IPS-NIHi7 (cell line): ENCODE data around the gene DNAH17.
"Not testable (repeated sequence)": the region's sequence is repeated elsewhere in the genome, so short reads cannot be mapped to it uniquely, and the experiment has no call there.

Source experiments
- DNase-seq: peaks from one replicate; pipeline ENCODE4 v3.0.0; 2012; ENCODE audit warnings: mixed read lengths; ENCODE audit errors: extremely low spot score

DNAH17 gene

DNA sequence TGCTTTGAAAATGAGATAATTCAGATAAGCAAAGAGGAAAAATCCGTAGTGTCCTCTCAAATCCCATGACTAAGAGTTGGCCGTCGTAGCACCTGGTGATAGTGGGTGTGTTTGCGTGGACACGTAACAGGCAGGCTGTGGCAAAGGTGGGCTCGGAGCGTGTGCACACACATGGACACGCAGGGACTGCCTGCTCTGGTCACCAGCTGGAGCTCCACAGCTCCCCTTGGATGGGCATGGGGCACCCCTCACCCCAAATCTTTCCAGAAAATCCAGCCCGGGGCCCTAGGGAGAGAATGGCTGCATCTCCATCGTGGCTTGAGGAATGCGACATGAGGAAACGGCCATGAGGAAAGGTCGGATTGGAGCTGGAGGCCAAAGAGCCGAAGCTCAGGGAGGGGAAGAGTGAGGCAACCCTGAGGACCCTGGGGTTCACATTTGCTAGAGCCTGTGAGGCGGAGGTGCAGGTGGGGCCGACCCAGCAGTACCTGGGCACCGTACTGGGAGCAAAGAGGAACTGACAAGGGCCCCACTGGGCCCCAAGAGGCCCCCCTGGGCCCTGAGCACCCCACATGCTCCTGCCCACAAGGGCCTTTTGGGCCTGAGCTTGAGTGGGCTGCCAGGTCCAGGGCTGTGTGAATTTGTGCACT is 51.6 kb downstream of the DNAH17 start:
- no peak for DNase-seq

DNA sequence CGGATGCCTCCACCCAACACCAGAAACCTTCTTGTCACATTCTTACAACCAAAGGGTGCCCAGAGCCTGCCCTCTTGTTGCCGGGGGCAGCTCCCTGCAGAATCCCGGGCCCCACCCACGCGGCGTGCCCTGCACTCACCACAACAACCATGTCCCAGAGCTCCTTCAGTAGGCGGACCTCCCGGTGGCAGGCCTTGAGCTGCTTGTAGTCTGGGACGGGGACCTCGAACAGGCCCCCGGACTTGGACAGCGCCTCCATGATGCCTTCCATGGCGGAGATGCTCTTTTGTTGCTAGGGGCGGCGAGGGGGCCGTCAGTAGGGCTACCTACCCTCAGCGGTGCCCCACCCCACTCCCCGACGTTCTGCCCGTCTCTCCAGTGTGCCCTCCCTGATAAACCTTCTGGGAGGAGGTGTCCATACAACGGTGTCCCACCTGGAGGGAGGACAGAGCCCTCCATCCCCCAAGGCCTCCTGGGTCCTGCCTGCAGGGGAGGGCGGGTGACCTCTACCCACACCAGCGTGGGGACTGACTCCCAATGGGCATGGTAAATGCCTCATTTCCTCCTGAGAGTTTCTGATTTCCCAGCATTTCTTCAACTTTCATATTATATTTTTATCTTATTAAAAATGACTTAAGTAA is 52.2 kb downstream of the DNAH17 start:
- DNase-seq = no peak

DNA sequence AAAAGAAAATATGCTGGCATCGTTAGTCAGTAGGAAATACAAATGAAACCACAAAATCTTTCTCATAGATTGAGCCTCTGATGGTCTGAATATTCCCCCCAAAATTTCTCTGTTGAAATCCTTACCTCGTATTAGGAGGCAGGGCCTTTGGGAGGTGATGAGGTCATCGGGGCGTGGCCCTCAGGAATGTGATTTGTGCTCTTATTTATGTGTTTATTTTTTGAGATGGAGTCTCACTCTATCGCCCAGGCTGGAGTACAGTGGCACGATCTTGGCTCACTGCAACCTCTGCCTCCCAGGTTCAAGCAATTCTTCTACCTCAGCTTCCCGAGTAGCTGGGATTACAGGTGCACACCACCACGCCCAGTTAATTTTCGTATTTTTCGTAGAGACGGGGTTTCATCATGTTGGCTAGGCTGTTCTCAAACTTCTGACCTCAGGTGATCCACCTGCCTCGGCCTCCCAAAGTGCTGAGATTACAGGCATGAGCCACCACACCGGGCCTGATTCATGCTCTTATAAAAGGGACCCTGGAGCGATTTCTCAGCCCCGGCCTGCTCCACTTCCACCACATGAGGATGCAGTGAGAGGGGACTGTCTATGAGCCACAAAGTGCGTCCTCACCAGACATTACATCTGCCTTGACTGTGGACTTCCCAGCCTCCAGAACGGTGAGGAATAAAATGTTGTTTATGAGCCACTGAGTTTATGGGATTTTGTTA is 53.1 kb downstream of the DNAH17 start:
- DNase-seq = no peak

DNA sequence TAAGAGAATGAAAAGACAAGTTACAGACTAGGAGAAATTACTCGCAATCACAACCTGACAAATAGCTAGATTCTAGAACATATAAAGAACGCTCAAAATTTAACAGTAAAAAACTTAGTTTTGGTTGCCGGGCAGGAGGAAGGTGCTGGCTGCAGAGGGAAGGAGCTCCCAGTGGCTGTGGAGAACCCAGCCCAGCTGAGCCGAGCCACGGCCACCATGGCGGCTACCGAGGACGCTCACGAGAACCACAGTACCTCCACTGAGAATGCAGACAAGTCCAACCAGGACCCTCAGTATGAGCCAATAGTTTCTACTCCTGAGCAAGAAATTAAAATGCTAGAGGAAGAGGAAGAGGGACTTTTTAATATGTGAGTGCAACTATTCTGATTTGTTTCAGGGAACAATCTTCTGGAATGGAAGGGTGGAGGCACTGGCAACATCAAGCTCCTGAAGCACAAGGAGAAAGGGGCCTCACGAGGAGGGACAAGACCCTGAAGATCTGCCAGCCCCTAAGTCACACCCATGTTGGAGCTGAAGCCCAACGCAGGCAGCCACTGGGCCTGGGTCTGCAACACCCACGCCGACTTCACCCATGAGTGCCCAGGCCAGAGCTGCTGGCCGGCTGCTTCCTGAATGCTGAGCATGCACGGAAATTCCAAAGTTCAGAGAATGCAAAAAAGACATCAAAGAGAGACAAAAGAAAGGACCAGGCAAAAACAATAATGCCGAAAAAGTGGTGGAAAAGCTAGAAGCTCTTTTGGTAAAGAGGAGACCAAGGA is 55.0 kb downstream of the DNAH17 start:
- DNase-seq = no peak

DNA sequence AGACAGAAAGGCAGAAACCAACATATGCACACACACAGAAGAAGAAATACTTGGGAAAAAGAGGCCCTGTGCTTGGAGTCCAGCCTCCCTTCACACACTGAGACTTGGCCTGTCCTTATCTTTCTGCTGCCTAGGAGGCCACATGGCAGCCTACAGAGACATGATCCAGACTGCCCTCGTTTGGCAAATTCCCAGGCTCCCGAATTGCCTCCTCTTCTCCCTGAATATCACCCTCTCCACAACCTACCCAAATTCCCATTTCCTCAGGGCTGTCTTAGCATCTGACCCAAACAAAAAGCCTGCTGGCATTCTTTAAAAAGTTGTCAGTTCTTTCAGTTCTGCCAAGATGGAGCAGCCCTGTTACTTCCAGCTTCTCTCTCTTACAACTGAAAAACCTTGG is 59.8 kb downstream of the DNAH17 start:
- no peak for DNase-seq

DNA sequence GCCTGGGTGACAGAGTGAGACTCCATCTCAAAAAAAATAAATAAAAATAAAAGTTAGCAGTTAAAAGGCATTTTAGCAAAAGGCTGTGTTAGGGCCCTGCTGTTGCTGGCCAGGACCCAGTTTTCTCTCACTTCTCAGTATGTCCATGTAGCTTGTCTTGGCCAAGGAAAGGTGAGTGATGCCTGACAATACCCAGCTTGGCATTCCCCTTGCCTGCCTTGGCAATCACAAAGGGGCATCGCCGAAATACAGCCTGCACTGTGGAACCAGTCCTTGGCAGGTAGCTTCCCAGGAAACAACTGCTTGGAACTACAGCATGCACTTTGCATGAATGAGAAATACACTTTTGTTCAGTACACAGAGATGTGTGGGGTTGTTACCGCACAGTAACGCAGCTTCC is 61.7 kb downstream of the DNAH17 start:
- no peak for DNase-seq

DNA sequence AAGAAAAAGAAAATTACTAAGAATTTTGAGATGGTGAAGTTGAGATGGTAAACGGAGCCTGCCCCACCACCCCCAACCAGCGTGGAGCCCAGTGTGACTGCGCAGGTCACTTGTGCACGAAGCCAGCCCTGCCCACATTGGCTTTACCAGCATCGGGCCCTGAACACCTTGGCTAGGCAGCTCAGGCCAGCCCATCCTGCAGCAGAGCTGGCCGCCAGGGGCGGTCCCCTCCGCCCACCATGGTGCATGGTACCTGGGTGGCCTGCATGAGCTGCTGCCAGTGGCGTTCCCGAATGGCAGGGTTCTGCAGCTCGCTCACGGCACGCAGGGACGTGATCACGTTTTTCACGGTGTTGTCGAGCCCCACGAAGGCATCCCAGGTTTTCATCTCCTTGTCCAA is 62.7 kb downstream of the DNAH17 start:
- no peak for DNase-seq

DNA sequence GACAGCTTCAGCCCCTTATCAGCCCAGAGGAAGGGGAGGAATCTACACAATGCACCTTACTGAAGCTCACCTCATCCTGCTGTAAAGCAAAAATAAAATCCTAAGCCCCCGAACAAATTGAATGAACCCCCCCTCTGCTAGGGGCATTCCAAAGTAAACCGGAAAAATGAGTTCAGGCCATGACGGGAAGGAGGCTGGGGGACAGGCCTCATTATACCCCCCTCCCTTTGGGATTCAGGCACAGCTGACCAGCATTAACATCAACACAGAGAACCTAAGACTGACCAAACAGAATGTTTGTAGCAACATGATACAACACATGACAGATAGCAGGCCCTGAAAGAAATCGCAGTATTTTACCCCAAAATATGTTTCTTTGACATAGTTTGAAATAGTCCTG is 64.2 kb downstream of the DNAH17 start:
- no peak for DNase-seq

DNA sequence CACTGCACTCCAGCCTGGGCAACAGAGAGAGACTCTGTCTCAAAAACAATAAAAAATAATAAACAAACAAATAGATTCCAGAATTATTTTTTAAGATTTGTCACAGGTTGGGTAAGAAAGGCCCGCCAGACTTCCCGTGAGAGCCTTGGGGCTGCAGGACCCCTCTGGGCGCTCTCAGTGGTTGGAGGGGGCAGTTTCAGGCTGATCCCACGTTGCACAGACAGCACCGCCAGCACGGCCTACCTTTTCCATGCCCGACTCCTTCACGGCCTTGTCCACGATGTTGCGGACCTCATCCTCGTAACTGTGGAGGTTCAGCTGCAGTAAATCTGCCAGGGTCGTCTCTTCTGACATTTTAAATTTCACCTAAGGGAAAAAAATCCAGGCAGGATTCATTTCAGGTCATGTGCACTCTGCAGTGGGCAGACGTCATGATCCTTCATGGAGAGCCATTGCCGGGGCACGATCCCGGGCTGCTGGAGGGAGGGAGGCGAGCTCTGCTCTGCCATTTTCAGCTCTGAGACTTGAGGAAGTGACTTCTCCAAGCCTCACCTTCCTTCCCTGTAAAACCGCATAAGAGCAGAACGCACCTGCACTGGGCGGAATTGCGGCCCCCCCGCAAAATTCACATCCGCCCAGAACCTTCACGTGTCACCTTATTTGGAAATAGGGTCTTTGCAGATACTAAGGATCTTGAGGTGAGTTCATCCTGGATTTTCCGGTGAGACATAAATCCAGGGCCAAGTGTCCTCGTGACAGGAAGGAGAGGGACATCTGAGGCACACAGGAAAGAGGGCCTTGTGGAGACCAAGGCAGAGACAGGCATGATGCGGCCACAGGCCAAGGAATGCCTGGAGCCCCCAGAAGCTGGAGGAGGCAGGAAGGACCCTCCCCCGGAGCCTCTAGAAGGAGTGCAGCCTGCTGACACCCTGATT is 66.8 kb downstream of the DNAH17 start:
- DNase-seq = no peak

DNA sequence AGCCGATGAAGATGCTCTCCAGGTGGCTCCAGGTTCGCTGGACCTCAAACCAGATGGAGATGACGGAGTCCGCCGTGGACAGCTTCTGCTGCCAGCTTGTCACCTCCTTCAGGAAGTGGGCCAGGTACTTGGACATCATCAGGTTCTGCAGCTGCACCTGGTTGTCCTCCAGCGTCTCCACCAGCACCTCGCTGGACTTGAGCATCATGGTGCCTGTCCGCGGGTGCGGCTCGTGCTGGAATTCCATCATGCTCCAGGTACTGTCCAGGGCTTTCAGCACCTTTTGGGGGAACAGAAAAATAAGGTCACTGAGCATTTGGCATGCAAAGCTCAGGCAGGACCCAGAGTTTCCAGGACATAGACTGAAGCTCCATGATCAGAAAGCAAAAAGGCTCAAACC is 69.7 kb downstream of the DNAH17 start:
- DNase-seq = no peak

DNA sequence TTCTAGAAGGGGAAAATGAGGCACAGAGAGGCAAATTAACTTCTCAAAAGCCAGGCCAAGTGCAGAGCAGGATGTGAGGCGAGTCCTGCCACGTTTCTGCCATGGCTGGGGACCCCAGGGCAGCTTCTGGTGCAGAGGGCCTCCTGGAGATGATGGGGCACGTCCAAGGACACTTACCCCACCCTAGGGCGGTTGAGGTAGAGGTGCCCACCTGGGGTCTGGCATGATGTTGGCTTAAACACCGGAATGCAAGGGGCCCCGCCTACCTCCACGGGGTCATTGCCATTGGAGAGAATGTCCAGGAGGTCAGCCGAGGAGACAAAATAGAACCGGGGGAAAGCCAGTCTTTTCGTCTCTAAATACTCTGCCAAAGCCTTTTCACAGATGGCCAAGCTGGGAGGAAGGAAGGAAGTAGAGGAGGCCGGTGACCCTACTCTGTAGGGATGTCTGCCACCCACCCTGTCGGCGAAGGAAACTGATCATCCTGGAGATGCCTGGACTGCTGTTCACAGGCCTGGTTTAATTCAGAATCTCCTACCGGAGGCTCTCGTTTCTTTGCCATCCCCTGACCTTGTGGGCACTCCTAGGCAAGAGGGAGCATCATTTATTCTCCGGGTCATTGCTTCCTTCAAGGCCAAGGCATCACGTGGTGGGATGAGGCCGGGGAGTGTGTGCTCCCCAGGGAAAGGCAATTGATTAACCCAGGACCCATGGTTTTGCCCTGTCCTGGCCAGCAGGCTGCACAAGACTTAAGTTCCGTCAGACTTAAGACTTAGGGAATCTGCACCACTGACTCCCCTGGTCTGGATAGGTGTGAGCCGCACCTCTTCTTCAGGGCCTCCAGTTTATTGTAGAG is 70.5 kb downstream of the DNAH17 start:
- DNase-seq = no peak

DNA sequence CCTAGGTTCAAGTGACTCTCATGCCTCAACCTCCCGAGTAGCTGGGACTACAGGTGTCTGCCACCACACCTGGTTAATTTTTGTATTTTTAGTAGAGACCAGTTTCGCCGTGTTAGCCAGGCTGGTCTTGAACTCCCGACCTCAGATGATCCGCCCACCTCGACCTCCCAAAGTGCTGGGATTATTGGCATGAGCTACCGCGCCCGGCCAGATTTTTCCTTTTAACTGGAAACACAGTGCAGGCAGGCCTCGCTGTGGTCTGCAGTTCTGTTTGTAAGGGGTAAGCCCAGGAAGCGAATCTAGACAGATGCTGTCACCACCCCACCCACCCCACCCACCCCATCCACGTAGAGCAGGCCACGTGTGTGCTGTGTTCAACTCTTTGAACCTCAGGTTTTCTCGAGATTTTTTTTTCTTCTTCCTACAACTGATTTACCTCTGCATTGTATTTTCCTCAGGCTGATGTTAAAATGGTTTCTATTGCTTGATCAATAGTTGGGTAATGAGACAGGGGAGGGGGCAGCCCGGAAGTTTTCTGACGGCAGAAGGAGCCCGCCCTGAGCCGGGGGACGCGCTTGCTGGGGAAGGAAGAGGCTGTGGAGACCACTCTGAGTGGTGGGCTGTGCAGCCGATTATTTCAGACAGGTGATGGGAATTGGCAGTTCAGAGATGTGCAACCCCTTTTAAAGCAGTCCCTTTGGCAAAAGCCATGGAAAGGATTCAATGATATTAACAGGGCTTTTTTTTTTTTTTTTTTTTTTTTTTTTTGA is 72.9 kb downstream of the DNAH17 start:
- DNase-seq = no peak

DNA sequence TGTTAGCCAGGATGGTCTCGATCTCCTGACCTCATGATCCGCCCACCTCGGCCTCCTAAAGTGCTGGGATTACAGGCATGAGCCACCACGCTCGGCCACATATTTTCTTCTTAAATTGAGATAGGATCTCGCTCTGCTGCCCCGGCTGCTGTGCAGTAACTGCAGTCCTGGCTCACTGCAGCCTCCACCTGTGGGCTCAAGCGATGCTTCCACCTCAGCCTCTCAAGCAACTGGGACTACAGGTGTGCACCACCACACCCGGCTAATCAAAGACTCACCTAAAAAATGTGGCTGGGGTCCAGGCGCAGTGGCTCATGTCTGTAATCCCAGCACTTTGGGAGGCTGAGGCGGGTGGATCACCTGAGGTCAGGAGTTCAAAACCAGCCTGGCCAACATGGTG is 73.8 kb downstream of the DNAH17 start:
- not testable (repeated sequence) for DNase-seq

DNA sequence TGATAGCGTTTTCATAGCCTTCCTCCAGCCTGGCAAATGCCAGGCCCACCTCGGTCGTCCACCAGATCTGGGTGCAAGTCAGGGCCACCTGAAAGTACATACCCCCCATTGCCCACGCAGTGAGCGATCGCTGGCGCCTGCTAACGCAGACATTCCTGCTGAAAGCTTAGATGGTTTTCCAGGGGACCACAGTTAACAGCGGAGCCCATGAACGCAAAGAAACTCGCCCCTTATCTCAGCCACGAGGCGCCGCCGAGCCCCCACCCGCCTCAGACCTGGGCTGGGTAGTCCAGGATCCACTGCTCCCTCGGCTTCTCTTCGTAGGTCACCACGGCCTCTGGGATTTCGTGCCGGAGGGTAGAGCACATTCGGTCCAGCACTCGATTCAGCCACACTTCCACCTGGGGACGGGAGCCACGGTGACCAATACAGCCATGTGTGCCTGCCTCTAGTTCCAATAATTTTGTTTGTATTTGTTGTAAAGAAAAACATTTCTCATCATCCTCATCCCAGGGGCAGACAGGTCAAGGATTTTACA is 74.5 kb downstream of the DNAH17 start:
- DNase-seq = no peak

DNA sequence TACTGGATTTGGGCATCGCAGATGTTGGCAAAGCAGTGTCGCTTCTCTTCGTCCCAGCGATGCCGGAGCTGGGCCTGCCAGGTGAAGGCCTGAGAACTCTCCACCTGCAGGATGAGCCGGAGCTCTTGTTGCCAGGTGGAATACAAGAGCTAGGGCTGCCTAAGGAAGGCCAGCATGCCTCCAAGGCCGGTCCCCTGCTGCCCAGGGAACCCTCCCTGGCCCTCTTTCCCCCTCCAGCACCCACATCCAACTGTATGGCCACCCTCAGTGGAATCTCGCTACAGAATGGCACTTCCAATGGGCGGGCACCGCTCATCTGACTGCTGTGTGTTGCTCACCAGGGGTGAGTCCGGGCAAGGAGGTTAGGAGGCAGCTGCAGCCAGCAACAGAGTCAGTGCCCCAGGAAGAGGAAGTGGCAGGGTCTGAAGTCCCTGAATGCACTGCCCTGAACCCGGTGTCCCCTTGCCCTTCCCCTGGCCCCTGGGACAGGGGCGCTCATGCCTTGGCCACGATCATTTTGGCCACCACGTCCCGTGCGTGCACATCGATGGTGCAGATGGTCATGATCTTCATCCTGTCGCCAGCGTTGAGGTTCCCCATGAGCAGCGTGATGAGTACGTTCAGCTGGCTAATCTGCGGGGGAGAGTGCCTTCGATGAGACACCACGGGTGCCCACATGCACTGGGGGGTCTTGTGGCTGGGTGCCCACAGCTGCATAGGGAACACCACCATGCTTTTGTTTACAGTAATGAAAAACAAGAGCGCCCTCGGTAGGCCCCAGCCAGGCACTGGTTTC is 75.8 kb downstream of the DNAH17 start:
- DNase-seq = no peak

DNA sequence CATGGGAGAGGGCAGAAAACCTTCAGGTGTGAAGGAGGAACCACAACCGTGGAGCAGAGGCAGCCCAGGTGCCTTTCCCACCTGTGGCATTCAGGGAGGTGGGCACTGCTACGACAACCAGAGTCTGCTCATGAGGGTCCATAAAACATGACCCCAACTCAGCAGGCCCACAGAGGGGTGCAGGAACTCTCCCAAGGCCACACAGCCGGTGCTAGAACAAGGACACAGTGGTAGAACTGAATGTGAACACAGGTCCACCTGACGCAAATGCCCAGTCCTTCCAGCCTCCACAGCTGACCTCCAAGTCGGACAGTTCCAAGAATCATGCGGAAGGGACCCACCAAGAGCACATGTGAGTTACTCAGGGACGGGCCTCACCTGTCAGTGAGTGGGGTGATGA is 76.4 kb downstream of the DNAH17 start:
- no peak for DNase-seq

DNA sequence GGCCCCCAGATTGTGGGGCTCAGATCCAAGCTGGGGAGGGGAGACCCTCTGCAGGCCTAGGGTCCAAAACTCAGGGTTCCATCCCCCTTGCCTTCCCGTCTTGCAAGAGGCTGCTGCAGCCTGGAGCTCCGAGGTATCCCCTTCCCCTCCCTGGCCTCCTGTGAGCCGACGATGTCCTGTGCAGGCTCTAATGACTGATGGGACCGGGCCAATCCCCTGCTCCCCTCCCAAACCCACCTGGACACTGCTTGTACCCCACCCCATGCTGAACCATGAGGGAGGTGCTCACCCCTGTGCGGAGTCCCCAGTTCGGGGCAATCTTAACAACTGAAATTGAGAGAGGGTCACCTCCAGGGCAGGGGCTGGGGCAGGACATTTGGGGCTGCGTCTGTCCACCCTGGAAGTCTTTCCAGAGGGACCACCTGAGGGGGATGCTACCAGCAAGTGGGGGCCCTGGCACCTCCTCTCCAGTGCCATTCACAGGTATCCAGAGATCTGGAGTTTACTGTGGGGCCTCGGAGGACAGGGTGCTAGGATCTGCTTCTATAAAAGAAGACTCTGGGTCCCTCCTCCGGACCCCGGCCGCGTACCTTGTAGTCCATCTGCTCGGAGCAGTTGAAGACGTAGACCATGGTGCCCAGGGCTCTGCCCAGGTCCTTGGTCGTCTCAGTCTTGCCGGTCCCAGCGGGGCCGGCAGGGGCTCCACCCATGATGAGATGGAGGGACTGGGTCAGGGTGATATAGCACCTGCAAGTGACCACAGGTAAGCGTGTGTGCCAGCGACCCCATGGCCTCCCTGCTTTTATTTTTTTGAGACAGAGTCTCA is 77.3 kb downstream of the DNAH17 start:
- DNase-seq = no peak

DNA sequence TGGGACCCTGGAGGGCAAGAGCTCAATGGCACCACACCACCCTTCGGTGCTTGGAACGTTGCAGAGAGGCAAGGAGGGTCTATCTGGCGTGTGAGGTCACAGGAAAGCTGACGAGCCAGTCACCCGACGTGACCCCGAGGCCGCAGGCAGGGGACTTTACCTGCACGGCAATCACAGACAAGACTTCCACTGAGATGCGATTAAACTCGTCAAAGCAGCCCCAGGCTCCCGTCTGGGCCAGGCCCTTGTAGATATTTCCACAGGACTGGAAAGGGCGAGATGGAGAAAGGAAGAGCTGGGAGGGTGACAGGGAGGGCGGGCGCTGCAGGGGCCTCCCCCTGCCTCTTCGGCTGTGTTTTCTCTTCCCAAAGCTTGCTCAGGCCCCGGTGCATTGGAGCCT is 78.3 kb downstream of the DNAH17 start:
- DNase-seq = peak; percentile 46
